Fibroblast of lung (primary cell): Measurements from ENCODE around the gene PPP2R1A. TPM values are rescaled to one million over a fixed set of nuclear protein-coding genes. Genes with fewer than 3 reads are reported as not detected.

Experiments used
- DNase-seq, 2 donors: peaks; one replicate each; pipeline versions ENCODE4 v3.0.0 to v3.0.0-alpha.2; 2010; ENCODE audit warnings: low read depth in 2 of 2
- H2AFZ ChIP-seq: 2 replicates; pipeline ENCODE4 v1.5.1; 2012; ENCODE audit warnings: low read length, control low read depth, inconsistent platforms
- H3K27ac ChIP-seq: 2 replicates; pipeline ENCODE4 v1.5.1; 2011; ENCODE audit warnings: low read length, control low read depth; ENCODE audit not compliant: insufficient read depth
- H3K27me3 ChIP-seq: 2 replicates; pipeline ENCODE4 v1.5.1; 2011; ENCODE audit warnings: mild to moderate bottlenecking, low read length; ENCODE audit not compliant: control insufficient read depth, insufficient read depth
- H3K36me3 ChIP-seq: 2 replicates; pipeline ENCODE4 v1.5.1; 2011; ENCODE audit warnings: low read length; ENCODE audit not compliant: control insufficient read depth, insufficient read depth
- H3K4me1 ChIP-seq: 2 replicates; pipeline ENCODE4 v1.5.1; 2011; ENCODE audit warnings: low read length; ENCODE audit not compliant: control insufficient read depth, insufficient read depth; ENCODE audit errors: extremely low read depth
- H3K4me2 ChIP-seq: 2 replicates; pipeline ENCODE4 v1.5.1; 2011; ENCODE audit warnings: low read length, control low read depth; ENCODE audit not compliant: insufficient read depth; ENCODE audit errors: extremely low read depth
- H3K4me3 ChIP-seq, 4 experiments: fragments of 200-600 bp in 1 of 4; sonication (generic) in 1 of 4; replicated peaks in 1 of 4; 2 replicates each; pipeline ENCODE4 v1.5.1; 2011 to 2016; ENCODE audit warnings: low read length in 4 of 4, low read depth in 3 of 4, mild to moderate bottlenecking in 3 of 4, control low read depth in 2 of 4, inconsistent platforms in 1 of 4, mixed read lengths in 1 of 4; ENCODE audit not compliant: insufficient read depth in 1 of 4; ENCODE audit errors: control extremely low read depth in 1 of 4
- H3K79me2 ChIP-seq: 2 replicates; pipeline ENCODE4 v1.5.1; 2012; ENCODE audit warnings: mild to moderate bottlenecking, low read length, inconsistent platforms; ENCODE audit not compliant: control insufficient read depth, insufficient read depth
- H3K9ac ChIP-seq: 2 replicates; pipeline ENCODE4 v1.5.1; 2011; ENCODE audit warnings: mild to moderate bottlenecking, low read length, control low read depth; ENCODE audit not compliant: insufficient read depth
- H3K9me3 ChIP-seq: 2 replicates; pipeline ENCODE4 v1.5.1; 2012; ENCODE audit warnings: low read depth, low read length; ENCODE audit not compliant: control insufficient read depth, insufficient read depth
- H4K20me1 ChIP-seq: 2 replicates; pipeline ENCODE4 v1.5.1; 2011; ENCODE audit warnings: low read length; ENCODE audit not compliant: control insufficient read depth, insufficient read depth; ENCODE audit errors: extremely low read depth
- EZH2 ChIP-seq: IDR thresholded peaks from 2 replicates; pipeline ENCODE4 v1.5.1; 2012; ENCODE audit warnings: low read length, control low read depth, mild to moderate bottlenecking; ENCODE audit errors: missing control alignments
- polyA plus RNA-seq, 2 donors: library from polyadenylated mRNA; depleted of rRNA in 1 of 2; stranded (reverse) in 1 of 2; unstranded in 1 of 2; fragments of >200 nt; gene quantifications; 2 replicates each; pipeline ENCODE4 v1.2.1, GENCODE V29; 2011 to 2012; ENCODE audit warnings: missing spikeins in 1 of 2
- total RNA-seq: library from RNA; depleted of rRNA; stranded (reverse); fragments of >200 nt; gene quantifications from 2 replicates; pipeline ENCODE4 v1.2.1, GENCODE V29; 2014
- TF ChIP-seq, protein P1 (sequence below), 2 donors: IDR thresholded peaks in 1 of 2; conservative IDR thresholded peaks in 1 of 2; 1 replicate in 1 of 2; 2 replicates in 1 of 2; pipeline ENCODE4 v1.5.1; 2011 to 2012; ENCODE audit warnings: low read length in 2 of 2, control low read depth in 1 of 2, inconsistent platforms in 1 of 2, low read depth in 1 of 2, mild to moderate bottlenecking in 1 of 2

Gene PPP2R1A
- total and polyA plus RNA-seq, 2 donors (not counting 1 experiment from before 2014, with no cell fraction given) = 115 to 171 TPM

DNA sequence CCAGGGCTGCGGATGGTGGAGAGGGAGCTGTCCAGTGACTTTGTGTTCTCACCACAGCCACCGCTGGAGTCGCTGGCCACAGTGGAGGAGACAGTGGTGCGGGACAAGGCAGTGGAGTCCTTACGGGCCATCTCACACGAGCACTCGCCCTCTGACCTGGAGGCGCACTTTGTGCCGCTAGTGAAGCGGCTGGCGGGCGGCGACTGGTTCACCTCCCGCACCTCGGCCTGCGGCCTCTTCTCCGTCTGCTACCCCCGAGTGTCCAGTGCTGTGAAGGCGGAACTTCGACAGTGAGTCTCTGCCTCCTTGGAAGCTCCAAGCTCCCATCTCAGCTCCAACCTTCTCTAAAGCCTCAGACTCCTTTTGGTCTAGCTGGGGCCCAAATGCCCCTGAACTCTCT, 21.4 kb downstream of the PPP2R1A start:
- H3K79me2 ChIP-seq = peaks cover 19% of the 10 kb centered on the region
- H3K4me2 ChIP-seq = no peak overlapping the region
- no peak for DNase-seq
- no peaks in the 10 kb centered on the region for H3K9me3 ChIP-seq
- H3K36me3 ChIP-seq = peaks cover 40% of the 10 kb centered on the region
- no peak overlapping the region for H3K4me3 ChIP-seq
- H2AFZ ChIP-seq = no peak overlapping the region
- H3K27ac ChIP-seq = no peak overlapping the region
- H4K20me1 ChIP-seq = no peaks in the 10 kb centered on the region
- no peaks in the 10 kb centered on the region for H3K27me3 ChIP-seq
- H3K4me1 ChIP-seq = no peaks in the 10 kb centered on the region
- no peak for TF ChIP-seq EZH2
- TF ChIP-seq, protein P1, sequence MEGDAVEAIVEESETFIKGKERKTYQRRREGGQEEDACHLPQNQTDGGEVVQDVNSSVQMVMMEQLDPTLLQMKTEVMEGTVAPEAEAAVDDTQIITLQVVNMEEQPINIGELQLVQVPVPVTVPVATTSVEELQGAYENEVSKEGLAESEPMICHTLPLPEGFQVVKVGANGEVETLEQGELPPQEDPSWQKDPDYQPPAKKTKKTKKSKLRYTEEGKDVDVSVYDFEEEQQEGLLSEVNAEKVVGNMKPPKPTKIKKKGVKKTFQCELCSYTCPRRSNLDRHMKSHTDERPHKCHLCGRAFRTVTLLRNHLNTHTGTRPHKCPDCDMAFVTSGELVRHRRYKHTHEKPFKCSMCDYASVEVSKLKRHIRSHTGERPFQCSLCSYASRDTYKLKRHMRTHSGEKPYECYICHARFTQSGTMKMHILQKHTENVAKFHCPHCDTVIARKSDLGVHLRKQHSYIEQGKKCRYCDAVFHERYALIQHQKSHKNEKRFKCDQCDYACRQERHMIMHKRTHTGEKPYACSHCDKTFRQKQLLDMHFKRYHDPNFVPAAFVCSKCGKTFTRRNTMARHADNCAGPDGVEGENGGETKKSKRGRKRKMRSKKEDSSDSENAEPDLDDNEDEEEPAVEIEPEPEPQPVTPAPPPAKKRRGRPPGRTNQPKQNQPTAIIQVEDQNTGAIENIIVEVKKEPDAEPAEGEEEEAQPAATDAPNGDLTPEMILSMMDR (conservative IDR thresholded peaks at IDR 0.05 in 1 of 2, IDR thresholded peaks at IDR 0.05 in 1 of 2; ENCODE audit: low read depth in 1 of 2, low read length in 2 of 2) = no peak
- H3K9ac ChIP-seq = no peak overlapping the region

DNA sequence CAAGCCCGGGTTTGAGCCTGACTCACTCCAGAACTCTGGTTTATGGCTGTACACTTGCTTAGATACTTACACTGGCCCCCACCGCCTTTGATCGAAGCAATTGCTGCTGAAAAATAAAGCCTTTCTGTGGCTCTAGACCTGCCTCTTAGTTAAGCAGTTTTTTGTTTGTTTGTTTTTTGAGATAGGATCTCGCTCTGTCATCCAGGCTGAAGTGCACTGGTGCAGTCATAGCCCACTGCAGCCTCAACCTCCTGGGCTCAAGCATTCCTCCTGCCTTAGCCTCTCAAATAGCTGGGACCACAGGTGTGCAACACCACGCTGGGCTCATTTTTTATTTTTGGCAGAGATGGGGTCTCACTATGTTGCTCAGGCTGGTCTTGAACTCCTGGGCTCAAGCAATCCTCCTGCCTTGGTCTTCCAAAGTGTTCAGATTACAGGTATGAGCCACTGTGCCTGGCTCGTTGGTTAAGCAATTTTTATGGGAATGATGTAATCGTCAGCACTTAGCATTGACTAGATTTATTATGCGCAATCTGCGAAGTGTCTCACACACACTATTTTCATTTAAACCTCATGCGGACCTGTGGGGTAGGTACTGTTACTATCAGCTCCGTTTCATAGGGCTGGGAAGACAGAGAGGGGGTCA, 22.2 kb downstream of the PPP2R1A start:
- Histone ChIP-seq H3K36me3 (peaks cover 41% of the 10 kb centered on the region), H2AFZ (no peak overlapping the region), H3K27me3 (no peaks in the 10 kb centered on the region), H3K4me2 (no peak overlapping the region), H4K20me1 (no peaks in the 10 kb centered on the region), H3K27ac (no peak overlapping the region), H3K9ac (no peak overlapping the region), H3K4me3 (no peak overlapping the region), H3K79me2 (peaks cover 14% of the 10 kb centered on the region), H3K4me1 (no peaks in the 10 kb centered on the region), H3K9me3 (no peaks in the 10 kb centered on the region)
- DNase-seq = no peak
- TF ChIP-seq, protein P1 (conservative IDR thresholded peaks at IDR 0.05 in 1 of 2, IDR thresholded peaks at IDR 0.05 in 1 of 2; ENCODE audit: low read depth in 1 of 2, low read length in 2 of 2) = no peak
- TF ChIP-seq EZH2 = no peak

DNA sequence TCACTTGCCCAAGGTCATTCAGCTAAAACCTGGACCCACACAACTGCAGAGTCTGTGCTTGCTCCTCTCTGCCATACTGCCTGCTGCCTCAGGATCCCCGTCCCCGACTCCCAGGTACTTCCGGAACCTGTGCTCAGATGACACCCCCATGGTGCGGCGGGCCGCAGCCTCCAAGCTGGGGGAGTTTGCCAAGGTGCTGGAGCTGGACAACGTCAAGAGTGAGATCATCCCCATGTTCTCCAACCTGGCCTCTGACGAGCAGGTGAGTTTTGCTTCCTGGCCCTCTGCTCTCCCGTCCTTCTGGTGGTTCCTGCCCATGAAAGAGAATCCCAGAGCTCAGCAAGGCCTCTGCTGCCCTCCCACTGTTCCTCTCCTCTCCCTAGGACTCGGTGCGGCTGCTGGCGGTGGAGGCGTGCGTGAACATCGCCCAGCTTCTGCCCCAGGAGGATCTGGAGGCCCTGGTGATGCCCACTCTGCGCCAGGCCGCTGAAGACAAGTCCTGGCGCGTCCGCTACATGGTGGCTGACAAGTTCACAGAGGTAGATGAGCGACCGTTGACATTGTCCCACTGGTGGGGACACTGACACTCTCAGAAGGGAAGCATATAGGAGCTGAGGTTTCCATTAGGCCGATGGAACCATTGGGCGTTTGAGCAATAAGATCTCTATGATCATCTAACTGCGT, 22.9 kb downstream of the PPP2R1A start:
- peaks cover 9% of the 10 kb centered on the region for H3K79me2 ChIP-seq
- H3K27me3 ChIP-seq = no peaks in the 10 kb centered on the region
- TF ChIP-seq, protein P1 (conservative IDR thresholded peaks at IDR 0.05 in 1 of 2, IDR thresholded peaks at IDR 0.05 in 1 of 2; ENCODE audit: low read depth in 1 of 2, low read length in 2 of 2) = no peak
- H3K4me3 ChIP-seq = no peak overlapping the region
- H3K27ac ChIP-seq = no peak overlapping the region
- DNase-seq = no peak
- no peak overlapping the region for H2AFZ ChIP-seq
- no peaks in the 10 kb centered on the region for H4K20me1 ChIP-seq
- H3K4me1 ChIP-seq = no peaks in the 10 kb centered on the region
- no peaks in the 10 kb centered on the region for H3K9me3 ChIP-seq
- no peak overlapping the region for H3K9ac ChIP-seq
- H3K36me3 ChIP-seq = peaks cover 40% of the 10 kb centered on the region
- H3K4me2 ChIP-seq = no peak overlapping the region
